ENCODE measurements around the gene MBNL1.

MBNL1 gene

DNA sequence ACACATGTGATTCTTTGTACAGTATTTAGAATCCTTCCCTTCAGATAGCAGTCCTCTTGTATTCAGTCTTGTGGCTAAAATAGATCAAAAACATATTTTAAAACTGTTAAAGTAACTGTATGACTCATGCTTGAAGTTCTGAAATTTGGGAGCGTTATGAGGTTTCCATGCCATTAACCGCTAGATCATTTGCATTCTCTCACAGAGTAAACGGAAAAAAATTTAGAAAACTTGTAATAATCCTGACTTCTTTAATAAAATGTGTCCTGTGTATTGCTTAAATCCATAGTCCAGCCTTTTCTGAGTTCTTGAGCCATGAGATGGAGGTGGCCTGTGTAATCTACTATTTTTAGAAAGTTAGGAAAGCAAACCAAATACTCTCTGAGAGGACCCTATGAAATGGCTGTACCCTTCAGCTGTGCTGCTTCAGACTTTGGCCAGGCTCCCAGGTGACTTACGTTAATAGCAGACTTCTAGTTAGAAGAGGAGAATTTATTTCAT, 33.8 kb downstream of the MBNL1 start:
- ATAC-seq = peak; percentile 63
- TF ChIP-seq BACH2 (CRISPR knock-in tag; IDR thresholded peaks at IDR 0.05; ENCODE audit: borderline replicate concordance) (no peak), RARB (CRISPR knock-in tag; IDR thresholded peaks at IDR 0.05) (no peak), SNAI2 (CRISPR knock-in tag; IDR thresholded peaks at IDR 0.05) (no peak), ZC3H10 (CRISPR knock-in tag; IDR thresholded peaks at IDR 0.05) (no peak), ZNF565 (CRISPR knock-in tag; conservative IDR thresholded peaks at IDR 0.05; ENCODE audit: low read depth) (no peak), ISL1 (CRISPR knock-in tag; IDR thresholded peaks at IDR 0.05) (0 out of 2 replicates have a peak, but pooled peaks have one; percentile 46), ESRRG (CRISPR knock-in tag; IDR thresholded peaks at IDR 0.05) (no peak), PPARA (CRISPR knock-in tag; IDR thresholded peaks at IDR 0.05; ENCODE audit: borderline replicate concordance) (no peak)
- TF ChIP-seq, protein P1, sequence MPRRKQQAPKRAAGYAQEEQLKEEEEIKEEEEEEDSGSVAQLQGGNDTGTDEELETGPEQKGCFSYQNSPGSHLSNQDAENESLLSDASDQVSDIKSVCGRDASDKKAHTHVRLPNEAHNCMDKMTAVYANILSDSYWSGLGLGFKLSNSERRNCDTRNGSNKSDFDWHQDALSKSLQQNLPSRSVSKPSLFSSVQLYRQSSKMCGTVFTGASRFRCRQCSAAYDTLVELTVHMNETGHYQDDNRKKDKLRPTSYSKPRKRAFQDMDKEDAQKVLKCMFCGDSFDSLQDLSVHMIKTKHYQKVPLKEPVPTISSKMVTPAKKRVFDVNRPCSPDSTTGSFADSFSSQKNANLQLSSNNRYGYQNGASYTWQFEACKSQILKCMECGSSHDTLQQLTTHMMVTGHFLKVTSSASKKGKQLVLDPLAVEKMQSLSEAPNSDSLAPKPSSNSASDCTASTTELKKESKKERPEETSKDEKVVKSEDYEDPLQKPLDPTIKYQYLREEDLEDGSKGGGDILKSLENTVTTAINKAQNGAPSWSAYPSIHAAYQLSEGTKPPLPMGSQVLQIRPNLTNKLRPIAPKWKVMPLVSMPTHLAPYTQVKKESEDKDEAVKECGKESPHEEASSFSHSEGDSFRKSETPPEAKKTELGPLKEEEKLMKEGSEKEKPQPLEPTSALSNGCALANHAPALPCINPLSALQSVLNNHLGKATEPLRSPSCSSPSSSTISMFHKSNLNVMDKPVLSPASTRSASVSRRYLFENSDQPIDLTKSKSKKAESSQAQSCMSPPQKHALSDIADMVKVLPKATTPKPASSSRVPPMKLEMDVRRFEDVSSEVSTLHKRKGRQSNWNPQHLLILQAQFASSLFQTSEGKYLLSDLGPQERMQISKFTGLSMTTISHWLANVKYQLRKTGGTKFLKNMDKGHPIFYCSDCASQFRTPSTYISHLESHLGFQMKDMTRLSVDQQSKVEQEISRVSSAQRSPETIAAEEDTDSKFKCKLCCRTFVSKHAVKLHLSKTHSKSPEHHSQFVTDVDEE (CRISPR knock-in tag; IDR thresholded peaks at IDR 0.05) = no peak
- TF ChIP-seq, protein P2, sequence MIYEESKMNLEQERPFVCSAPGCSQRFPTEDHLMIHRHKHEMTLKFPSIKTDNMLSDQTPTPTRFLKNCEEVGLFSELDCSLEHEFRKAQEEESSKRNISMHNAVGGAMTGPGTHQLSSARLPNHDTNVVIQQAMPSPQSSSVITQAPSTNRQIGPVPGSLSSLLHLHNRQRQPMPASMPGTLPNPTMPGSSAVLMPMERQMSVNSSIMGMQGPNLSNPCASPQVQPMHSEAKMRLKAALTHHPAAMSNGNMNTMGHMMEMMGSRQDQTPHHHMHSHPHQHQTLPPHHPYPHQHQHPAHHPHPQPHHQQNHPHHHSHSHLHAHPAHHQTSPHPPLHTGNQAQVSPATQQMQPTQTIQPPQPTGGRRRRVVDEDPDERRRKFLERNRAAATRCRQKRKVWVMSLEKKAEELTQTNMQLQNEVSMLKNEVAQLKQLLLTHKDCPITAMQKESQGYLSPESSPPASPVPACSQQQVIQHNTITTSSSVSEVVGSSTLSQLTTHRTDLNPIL (CRISPR knock-in tag; IDR thresholded peaks at IDR 0.05; ENCODE audit: low read depth) = 0 out of 2 replicates have a peak, but pooled peaks have one; percentile 14
- TF ChIP-seq, protein P3, sequence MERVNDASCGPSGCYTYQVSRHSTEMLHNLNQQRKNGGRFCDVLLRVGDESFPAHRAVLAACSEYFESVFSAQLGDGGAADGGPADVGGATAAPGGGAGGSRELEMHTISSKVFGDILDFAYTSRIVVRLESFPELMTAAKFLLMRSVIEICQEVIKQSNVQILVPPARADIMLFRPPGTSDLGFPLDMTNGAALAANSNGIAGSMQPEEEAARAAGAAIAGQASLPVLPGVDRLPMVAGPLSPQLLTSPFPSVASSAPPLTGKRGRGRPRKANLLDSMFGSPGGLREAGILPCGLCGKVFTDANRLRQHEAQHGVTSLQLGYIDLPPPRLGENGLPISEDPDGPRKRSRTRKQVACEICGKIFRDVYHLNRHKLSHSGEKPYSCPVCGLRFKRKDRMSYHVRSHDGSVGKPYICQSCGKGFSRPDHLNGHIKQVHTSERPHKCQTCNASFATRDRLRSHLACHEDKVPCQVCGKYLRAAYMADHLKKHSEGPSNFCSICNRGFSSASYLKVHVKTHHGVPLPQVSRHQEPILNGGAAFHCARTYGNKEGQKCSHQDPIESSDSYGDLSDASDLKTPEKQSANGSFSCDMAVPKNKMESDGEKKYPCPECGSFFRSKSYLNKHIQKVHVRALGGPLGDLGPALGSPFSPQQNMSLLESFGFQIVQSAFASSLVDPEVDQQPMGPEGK (CRISPR knock-in tag; IDR thresholded peaks at IDR 0.05; ENCODE audit: borderline replicate concordance) = no peak
- TF ChIP-seq, protein P4, sequence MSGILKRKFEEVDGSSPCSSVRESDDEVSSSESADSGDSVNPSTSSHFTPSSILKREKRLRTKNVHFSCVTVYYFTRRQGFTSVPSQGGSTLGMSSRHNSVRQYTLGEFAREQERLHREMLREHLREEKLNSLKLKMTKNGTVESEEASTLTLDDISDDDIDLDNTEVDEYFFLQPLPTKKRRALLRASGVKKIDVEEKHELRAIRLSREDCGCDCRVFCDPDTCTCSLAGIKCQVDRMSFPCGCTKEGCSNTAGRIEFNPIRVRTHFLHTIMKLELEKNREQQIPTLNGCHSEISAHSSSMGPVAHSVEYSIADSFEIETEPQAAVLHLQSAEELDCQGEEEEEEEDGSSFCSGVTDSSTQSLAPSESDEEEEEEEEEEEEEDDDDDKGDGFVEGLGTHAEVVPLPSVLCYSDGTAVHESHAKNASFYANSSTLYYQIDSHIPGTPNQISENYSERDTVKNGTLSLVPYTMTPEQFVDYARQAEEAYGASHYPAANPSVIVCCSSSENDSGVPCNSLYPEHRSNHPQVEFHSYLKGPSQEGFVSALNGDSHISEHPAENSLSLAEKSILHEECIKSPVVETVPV (CRISPR knock-in tag; IDR thresholded peaks at IDR 0.05) = no peak
- TF ChIP-seq, protein P5, sequence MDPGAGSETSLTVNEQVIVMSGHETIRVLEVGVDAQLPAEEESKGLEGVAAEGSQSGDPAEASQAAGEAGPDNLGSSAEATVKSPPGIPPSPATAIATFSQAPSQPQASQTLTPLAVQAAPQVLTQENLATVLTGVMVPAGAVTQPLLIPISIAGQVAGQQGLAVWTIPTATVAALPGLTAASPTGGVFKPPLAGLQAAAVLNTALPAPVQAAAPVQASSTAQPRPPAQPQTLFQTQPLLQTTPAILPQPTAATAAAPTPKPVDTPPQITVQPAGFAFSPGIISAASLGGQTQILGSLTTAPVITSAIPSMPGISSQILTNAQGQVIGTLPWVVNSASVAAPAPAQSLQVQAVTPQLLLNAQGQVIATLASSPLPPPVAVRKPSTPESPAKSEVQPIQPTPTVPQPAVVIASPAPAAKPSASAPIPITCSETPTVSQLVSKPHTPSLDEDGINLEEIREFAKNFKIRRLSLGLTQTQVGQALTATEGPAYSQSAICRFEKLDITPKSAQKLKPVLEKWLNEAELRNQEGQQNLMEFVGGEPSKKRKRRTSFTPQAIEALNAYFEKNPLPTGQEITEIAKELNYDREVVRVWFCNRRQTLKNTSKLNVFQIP (CRISPR knock-in tag; IDR thresholded peaks at IDR 0.05; ENCODE audit: borderline replicate concordance, low read depth) = no peak

DNA sequence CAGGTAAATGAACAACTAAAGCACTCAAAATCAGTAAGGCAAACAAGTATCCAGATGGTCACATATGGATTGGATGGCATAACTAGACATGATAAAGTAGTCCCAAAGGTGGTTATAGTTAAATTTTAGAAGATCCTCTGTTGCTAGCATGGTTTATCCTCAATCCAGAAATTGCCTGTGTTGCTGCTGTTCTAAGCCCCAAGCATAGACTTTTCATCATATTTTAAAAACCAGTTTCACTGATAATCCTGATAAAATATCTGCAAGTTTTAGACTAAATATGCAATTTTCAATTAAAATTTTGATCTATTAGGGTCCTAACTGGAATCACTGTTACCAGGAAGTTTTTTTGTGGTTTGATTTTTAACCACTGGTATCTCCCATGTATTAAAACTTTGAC, 35.4 kb downstream of the MBNL1 start:
- ATAC-seq = no peak
- TF ChIP-seq ZFP30 (CRISPR knock-in tag; IDR thresholded peaks at IDR 0.05) = no peak
- TF ChIP-seq, protein P1 (CRISPR knock-in tag; IDR thresholded peaks at IDR 0.05) = no peak
- no peak for TF ChIP-seq PPARA (CRISPR knock-in tag; IDR thresholded peaks at IDR 0.05; ENCODE audit: borderline replicate concordance)
- no peak for TF ChIP-seq ISL1 (CRISPR knock-in tag; IDR thresholded peaks at IDR 0.05)
- TF ChIP-seq CSDC2 (CRISPR knock-in tag; IDR thresholded peaks at IDR 0.05) = no peak
- TF ChIP-seq ZNF70 (CRISPR knock-in tag; IDR thresholded peaks at IDR 0.05) = no peak
- TF ChIP-seq, protein P2 (CRISPR knock-in tag; IDR thresholded peaks at IDR 0.05; ENCODE audit: low read depth) = no peak
- no peak for TF ChIP-seq ZNF8 (CRISPR knock-in tag; IDR thresholded peaks at IDR 0.05)
- no peak for TF ChIP-seq TCF4 (CRISPR knock-in tag; IDR thresholded peaks at IDR 0.05; ENCODE audit: borderline replicate concordance)
- TF ChIP-seq RARB (CRISPR knock-in tag; IDR thresholded peaks at IDR 0.05) = no peak
- no peak for TF ChIP-seq ESRRG (CRISPR knock-in tag; IDR thresholded peaks at IDR 0.05)
- TF ChIP-seq, protein P3 (CRISPR knock-in tag; IDR thresholded peaks at IDR 0.05; ENCODE audit: borderline replicate concordance) = no peak
- TF ChIP-seq, protein P5 (CRISPR knock-in tag; IDR thresholded peaks at IDR 0.05; ENCODE audit: borderline replicate concordance, low read depth) = no peak
- TF ChIP-seq ZC3H10 (CRISPR knock-in tag; IDR thresholded peaks at IDR 0.05) = no peak
- TF ChIP-seq BACH2 (CRISPR knock-in tag; IDR thresholded peaks at IDR 0.05; ENCODE audit: borderline replicate concordance) = no peak
